SK-N-SH (cell line): ENCODE measurements around the gene CMBL.
"Not testable (repeated sequence)": the region's sequence is repeated elsewhere in the genome, so short reads cannot be mapped to it uniquely, and the experiment has no call there.

Experiments used
- CHD2 ChIP-seq: fragments of 150-350 bp; IDR thresholded peaks from 2 replicates; pipeline ENCODE4 v1.6.1; 2018; ENCODE audit warnings: low read length; ENCODE audit not compliant: partially characterized antibody
- EP300 ChIP-seq, 2 experiments: IDR thresholded peaks; 2 replicates each; pipeline versions ENCODE4 v1.4.0 to v1.6.1; 2012; ENCODE audit warnings: borderline replicate concordance in 1 of 2, low read depth in 1 of 2, low read length in 1 of 2
- FOXM1 ChIP-seq: IDR thresholded peaks from 2 replicates; pipeline ENCODE4 v1.4.0; 2012; ENCODE audit warnings: low read depth, mild to moderate bottlenecking
- GABPA ChIP-seq: IDR thresholded peaks from 2 replicates; pipeline ENCODE4 v1.4.0; 2012; ENCODE audit warnings: low read depth, mild to moderate bottlenecking
- MXI1 ChIP-seq: IDR thresholded peaks from 2 replicates; pipeline ENCODE4 v1.6.1; 2012; ENCODE audit warnings: mild to moderate bottlenecking, low read depth, low read length, improper control_type of control experiment
- POLR2AphosphoS5 ChIP-seq: IDR thresholded peaks from 2 replicates; pipeline ENCODE4 v1.6.1; 2012; ENCODE audit warnings: low read depth, low read length
- RXRA ChIP-seq: IDR thresholded peaks from 2 replicates; pipeline ENCODE4 v1.4.0; 2012; ENCODE audit warnings: low read depth, mild to moderate bottlenecking, borderline replicate concordance
- TEAD4 ChIP-seq: IDR thresholded peaks from 2 replicates; pipeline ENCODE4 v1.4.0; 2012; ENCODE audit warnings: mild to moderate bottlenecking, borderline replicate concordance; ENCODE audit not compliant: insufficient read depth
- TF ChIP-seq, protein P1 (sequence below): fragments of 200-600 bp; sonication (generic); IDR thresholded peaks from 2 replicates; pipeline ENCODE4 v1.6.1; 2017; ENCODE audit warnings: antibody characterized with exemption, mild to moderate bottlenecking, moderate library complexity
- TF ChIP-seq, protein P2 (sequence below): IDR thresholded peaks from 2 replicates; pipeline ENCODE4; 2012
- TF ChIP-seq, protein P3 (sequence below): IDR thresholded peaks from 2 replicates; pipeline ENCODE4 v1.6.1; 2012; ENCODE audit warnings: mild to moderate bottlenecking, low read depth, low read length, moderate library complexity

DNA sequence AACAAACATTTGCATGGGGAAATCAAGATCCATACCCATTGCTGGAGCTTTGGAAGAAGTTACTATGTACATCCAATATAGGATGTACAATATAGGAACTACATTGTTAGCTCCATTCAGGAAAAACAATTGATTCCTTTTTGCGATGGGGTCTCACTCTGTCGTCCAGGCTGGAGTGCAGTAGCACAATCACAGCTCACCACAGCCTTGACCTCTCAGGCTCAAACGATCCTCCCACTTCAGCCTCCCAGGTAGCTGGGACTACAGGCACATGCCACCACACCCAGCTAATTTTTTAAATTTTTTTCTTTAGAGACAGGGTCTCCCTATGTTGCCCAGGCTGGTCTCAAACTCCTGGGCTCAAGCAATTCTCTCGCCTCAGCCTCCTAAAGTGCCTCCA, 60.5 kb downstream of the CMBL start:
- TF ChIP-seq CHD2; POLR2AphosphoS5; FOXM1; MXI1; EP300 (IDR thresholded peaks at IDR 0.05; ENCODE audit: borderline replicate concordance in 1 of 2, low read depth in 1 of 2, low read length in 1 of 2); TEAD4; RXRA; GABPA: not testable (repeated sequence)
- TF ChIP-seq, protein P1, sequence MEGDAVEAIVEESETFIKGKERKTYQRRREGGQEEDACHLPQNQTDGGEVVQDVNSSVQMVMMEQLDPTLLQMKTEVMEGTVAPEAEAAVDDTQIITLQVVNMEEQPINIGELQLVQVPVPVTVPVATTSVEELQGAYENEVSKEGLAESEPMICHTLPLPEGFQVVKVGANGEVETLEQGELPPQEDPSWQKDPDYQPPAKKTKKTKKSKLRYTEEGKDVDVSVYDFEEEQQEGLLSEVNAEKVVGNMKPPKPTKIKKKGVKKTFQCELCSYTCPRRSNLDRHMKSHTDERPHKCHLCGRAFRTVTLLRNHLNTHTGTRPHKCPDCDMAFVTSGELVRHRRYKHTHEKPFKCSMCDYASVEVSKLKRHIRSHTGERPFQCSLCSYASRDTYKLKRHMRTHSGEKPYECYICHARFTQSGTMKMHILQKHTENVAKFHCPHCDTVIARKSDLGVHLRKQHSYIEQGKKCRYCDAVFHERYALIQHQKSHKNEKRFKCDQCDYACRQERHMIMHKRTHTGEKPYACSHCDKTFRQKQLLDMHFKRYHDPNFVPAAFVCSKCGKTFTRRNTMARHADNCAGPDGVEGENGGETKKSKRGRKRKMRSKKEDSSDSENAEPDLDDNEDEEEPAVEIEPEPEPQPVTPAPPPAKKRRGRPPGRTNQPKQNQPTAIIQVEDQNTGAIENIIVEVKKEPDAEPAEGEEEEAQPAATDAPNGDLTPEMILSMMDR: not testable (repeated sequence)
- TF ChIP-seq, protein P2, sequence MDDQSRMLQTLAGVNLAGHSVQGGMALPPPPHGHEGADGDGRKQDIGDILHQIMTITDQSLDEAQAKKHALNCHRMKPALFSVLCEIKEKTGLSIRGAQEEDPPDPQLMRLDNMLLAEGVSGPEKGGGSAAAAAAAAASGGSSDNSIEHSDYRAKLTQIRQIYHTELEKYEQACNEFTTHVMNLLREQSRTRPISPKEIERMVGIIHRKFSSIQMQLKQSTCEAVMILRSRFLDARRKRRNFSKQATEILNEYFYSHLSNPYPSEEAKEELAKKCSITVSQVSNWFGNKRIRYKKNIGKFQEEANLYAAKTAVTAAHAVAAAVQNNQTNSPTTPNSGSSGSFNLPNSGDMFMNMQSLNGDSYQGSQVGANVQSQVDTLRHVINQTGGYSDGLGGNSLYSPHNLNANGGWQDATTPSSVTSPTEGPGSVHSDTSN: not testable (repeated sequence)
- TF ChIP-seq, protein P3, sequence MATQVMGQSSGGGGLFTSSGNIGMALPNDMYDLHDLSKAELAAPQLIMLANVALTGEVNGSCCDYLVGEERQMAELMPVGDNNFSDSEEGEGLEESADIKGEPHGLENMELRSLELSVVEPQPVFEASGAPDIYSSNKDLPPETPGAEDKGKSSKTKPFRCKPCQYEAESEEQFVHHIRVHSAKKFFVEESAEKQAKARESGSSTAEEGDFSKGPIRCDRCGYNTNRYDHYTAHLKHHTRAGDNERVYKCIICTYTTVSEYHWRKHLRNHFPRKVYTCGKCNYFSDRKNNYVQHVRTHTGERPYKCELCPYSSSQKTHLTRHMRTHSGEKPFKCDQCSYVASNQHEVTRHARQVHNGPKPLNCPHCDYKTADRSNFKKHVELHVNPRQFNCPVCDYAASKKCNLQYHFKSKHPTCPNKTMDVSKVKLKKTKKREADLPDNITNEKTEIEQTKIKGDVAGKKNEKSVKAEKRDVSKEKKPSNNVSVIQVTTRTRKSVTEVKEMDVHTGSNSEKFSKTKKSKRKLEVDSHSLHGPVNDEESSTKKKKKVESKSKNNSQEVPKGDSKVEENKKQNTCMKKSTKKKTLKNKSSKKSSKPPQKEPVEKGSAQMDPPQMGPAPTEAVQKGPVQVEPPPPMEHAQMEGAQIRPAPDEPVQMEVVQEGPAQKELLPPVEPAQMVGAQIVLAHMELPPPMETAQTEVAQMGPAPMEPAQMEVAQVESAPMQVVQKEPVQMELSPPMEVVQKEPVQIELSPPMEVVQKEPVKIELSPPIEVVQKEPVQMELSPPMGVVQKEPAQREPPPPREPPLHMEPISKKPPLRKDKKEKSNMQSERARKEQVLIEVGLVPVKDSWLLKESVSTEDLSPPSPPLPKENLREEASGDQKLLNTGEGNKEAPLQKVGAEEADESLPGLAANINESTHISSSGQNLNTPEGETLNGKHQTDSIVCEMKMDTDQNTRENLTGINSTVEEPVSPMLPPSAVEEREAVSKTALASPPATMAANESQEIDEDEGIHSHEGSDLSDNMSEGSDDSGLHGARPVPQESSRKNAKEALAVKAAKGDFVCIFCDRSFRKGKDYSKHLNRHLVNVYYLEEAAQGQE: not testable (repeated sequence)
